OCI-LY3 (cell line): ENCODE results near the gene MYD88.
A peak's percentile ranks its signal among the peaks of the same experiment; 100 is the strongest.

Source experiments
- H2AFZ ChIP-seq: fragments of 200-600, 300-600 bp; shearing (Covaris generic); 2 replicates; pipeline ENCODE4 v1.6.0; 2014; ENCODE audit warnings: antibody characterized with exemption, low read depth, low read length
- H3K27ac ChIP-seq: fragments of 200-600, 300-600 bp; sonication (generic); 2 replicates; pipeline ENCODE4 v1.5.1; 2014; ENCODE audit warnings: mild to moderate bottlenecking, low read length, moderate library complexity, mixed read lengths
- H3K27me3 ChIP-seq: fragments of 200-600, 300-600 bp; sonication (generic); 2 replicates; pipeline ENCODE4 v1.6.1; 2014; ENCODE audit warnings: low read depth, low read length, mixed read lengths
- H3K36me3 ChIP-seq: fragments of 200-600, 300-600 bp; sonication (generic); replicated peaks from 2 replicates; pipeline ENCODE3; 2014; ENCODE audit warnings: low read depth, low read length, mixed read lengths
- H3K4me1 ChIP-seq: fragments of 300-600, 200-600 bp; sonication (generic); 2 replicates; pipeline ENCODE4 v1.6.1; 2014; ENCODE audit warnings: low read length, mixed read lengths
- H3K4me2 ChIP-seq: fragments of 200-600, 300-600 bp; sonication (generic); 2 replicates; pipeline ENCODE4 v1.6.1; 2014; ENCODE audit warnings: low read length, mixed read lengths
- H3K4me3 ChIP-seq: fragments of 300-600, 200-600 bp; sonication (generic); 2 replicates; pipeline ENCODE4 v1.5.1; 2014; ENCODE audit warnings: antibody characterized with exemption, mild to moderate bottlenecking, low read length, moderate library complexity
- H3K79me2 ChIP-seq: fragments of 300-600, 200-600 bp; shearing (Covaris generic); 2 replicates; pipeline ENCODE4 v1.6.1; 2014; ENCODE audit warnings: mild to moderate bottlenecking, low read length, mixed read lengths
- H3K9ac ChIP-seq: fragments of 300-600, 200-600 bp; shearing (Covaris generic); 2 replicates; pipeline ENCODE4 v1.6.0; 2014; ENCODE audit warnings: mild to moderate bottlenecking, low read length, moderate library complexity
- H3K9me3 ChIP-seq: fragments of 200-600, 300-600 bp; shearing (Covaris generic); 2 replicates; pipeline ENCODE4 v1.6.1; 2014; ENCODE audit warnings: low read length, mixed read lengths; ENCODE audit not compliant: insufficient read depth
- H4K20me1 ChIP-seq: fragments of 200-600, 300-600 bp; sonication (generic); 2 replicates; pipeline ENCODE4 v1.6.1; 2016; ENCODE audit warnings: low read length, mixed read lengths; ENCODE audit not compliant: insufficient read depth
- CTCF ChIP-seq: fragments of 200-600, 300-600 bp; sonication (generic); IDR thresholded peaks from 2 replicates; pipeline ENCODE4 v1.5.1; 2014; ENCODE audit warnings: antibody characterized with exemption, low read length, low read depth
- EZH2phosphoT487 ChIP-seq: fragments of 200-600 bp; shearing (Covaris generic); IDR thresholded peaks from 2 replicates; pipeline ENCODE4 v1.6.1; 2018; ENCODE audit warnings: antibody characterized with exemption, mixed run types, low read depth

The MYD88 gene

GRCh38 chr3:38164952-38165721, 26.7 kb downstream of the MYD88 start, which contains the start of gene OXSR1:
Gene OXSR1, plus strand, starts transcription at chr3:38165537. Its CDS starts 340 bp downstream, at chr3:38165877.
- Histone ChIP-seq H3K27ac (peak within 1 kb of the TSS; percentile 82), H3K27me3 (no peaks in the 10 kb centered on the region), H3K4me2 (peak within 1 kb of the TSS; percentile 82), H3K9me3 (no peaks in the 10 kb centered on the region), H3K9ac (peak within 1 kb of the TSS; percentile 94), H3K36me3 (peaks cover 20% of the 10 kb centered on the region), H3K4me1 (peaks cover 44% of the 10 kb centered on the region), H2AFZ (peak within 1 kb of the TSS; percentile 90), H3K4me3 (peak within 1 kb of the TSS; percentile 87), H3K79me2 (peaks cover 47% of the 10 kb centered on the region), H4K20me1 (peaks cover 29% of the 10 kb centered on the region)
- TF ChIP-seq CTCF (no peak), EZH2phosphoT487 (no peak)

GRCh38 chr3:38165722-38166387, 27.4 kb downstream of the MYD88 start:
- H3K9me3 ChIP-seq: no peaks in the 10 kb centered on the region
- peaks cover 20% of the 10 kb centered on the region for H3K36me3 ChIP-seq
- peak overlapping the region; percentile 87 for H3K4me3 ChIP-seq
- peak overlapping the region; percentile 60 for H3K4me2 ChIP-seq
- H3K9ac ChIP-seq: peak overlapping the region; percentile 94
- H3K27me3 ChIP-seq: no peaks in the 10 kb centered on the region
- TF ChIP-seq EZH2phosphoT487: no peak
- no peak; the same call in 1 of the 2 replicates for TF ChIP-seq CTCF
- H3K79me2 ChIP-seq: peaks cover 54% of the 10 kb centered on the region
- peak overlapping the region; percentile 90; the same call in 1 of the 2 replicates for H2AFZ ChIP-seq
- peak overlapping the region; percentile 82 for H3K27ac ChIP-seq
- H4K20me1 ChIP-seq: peaks cover 36% of the 10 kb centered on the region
- peaks cover 47% of the 10 kb centered on the region for H3K4me1 ChIP-seq

GRCh38 chr3:38167591-38167990, 29.1 kb downstream of the MYD88 start:
- Histone ChIP-seq H3K27me3 (no peaks in the 10 kb centered on the region), H3K4me1 (peaks cover 64% of the 10 kb centered on the region), H4K20me1 (peaks cover 54% of the 10 kb centered on the region), H3K36me3 (peaks cover 20% of the 10 kb centered on the region), H3K27ac (no peak overlapping the region), H3K9ac (no peak overlapping the region), H3K4me2 (peak overlapping the region; percentile 60; the same call in 1 of the 2 replicates), H3K79me2 (peaks cover 71% of the 10 kb centered on the region), H2AFZ (no peak overlapping the region), H3K4me3 (no peak overlapping the region), H3K9me3 (no peaks in the 10 kb centered on the region)
- TF ChIP-seq EZH2phosphoT487 (no peak), CTCF (no peak)
